ENCODE results near the gene ANKRD18A. TPM values are rescaled to one million over a fixed set of nuclear protein-coding genes. Genes with fewer than 3 reads are reported as not detected.

Gene ANKRD18A
- total and polyA plus RNA-seq, 2 donors (not counting 1 experiment from before 2014, with no cell fraction given) = not detected

DNA sequence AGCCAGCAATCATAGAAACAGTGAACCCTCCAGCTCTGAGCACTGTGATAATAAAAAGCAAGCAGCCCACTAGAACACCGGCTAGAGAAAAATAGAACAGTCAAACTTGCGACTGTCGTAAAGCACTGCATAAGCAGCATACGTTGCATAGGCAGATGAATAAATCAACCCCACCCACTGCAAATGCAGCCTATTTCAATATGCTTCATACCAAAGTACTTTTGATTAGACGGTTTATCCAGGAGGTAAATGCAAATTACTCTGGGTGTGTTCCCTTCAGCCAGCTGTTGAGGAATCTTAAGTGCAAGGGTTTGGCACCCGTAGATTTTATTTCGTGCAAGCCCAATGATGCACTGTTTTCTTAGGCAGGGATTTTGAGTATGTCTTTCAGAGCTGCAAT, 32.1 kb upstream of the ANKRD18A start:
- Histone ChIP-seq H3K27me3 (ENCODE audit: control insufficient read depth, insufficient read depth, low read length) (no peaks in the 10 kb centered on the region), H3K79me2 (ENCODE audit: control insufficient read depth, insufficient read depth, low read length) (no peaks in the 10 kb centered on the region)
- TF ChIP-seq EZH2 (IDR thresholded peaks at IDR 0.05; ENCODE audit: low read length, missing control alignments) = no peak
- TF ChIP-seq, protein P1, sequence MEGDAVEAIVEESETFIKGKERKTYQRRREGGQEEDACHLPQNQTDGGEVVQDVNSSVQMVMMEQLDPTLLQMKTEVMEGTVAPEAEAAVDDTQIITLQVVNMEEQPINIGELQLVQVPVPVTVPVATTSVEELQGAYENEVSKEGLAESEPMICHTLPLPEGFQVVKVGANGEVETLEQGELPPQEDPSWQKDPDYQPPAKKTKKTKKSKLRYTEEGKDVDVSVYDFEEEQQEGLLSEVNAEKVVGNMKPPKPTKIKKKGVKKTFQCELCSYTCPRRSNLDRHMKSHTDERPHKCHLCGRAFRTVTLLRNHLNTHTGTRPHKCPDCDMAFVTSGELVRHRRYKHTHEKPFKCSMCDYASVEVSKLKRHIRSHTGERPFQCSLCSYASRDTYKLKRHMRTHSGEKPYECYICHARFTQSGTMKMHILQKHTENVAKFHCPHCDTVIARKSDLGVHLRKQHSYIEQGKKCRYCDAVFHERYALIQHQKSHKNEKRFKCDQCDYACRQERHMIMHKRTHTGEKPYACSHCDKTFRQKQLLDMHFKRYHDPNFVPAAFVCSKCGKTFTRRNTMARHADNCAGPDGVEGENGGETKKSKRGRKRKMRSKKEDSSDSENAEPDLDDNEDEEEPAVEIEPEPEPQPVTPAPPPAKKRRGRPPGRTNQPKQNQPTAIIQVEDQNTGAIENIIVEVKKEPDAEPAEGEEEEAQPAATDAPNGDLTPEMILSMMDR (conservative IDR thresholded peaks at IDR 0.05 in 1 of 2, IDR thresholded peaks at IDR 0.05 in 1 of 2; ENCODE audit: low read depth in 1 of 2, low read length in 2 of 2) = no peak

DNA sequence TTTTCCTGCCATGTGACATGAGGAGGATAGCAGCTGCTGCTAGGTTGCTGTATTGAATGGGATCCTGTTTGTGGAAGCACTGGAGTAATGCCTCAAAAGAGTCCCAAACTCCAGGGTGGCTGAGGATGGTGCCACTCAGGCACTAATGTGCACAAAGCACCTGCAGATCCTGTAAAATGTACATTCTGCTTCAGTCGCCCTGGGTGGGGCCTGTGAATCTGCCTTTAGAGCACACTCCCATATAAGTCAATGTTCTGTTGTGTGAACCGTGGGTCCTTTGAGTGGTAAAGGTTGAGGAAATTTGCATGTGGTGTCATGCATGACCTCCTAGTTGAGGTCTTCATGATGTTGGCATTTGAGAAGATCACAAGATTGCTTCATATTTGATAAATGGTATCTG, 31.6 kb upstream of the ANKRD18A start:
- Histone ChIP-seq H3K9ac (ENCODE audit: insufficient read depth, low read length) (no peak overlapping the region), H3K9me3 (ENCODE audit: control insufficient read depth, insufficient read depth, low read depth, low read length) (no peaks in the 10 kb centered on the region), H4K20me1 (ENCODE audit: control insufficient read depth, extremely low read depth, insufficient read depth, low read length) (no peaks in the 10 kb centered on the region), H3K4me2 (ENCODE audit: extremely low read depth, insufficient read depth, low read length) (no peak overlapping the region), H2AFZ (ENCODE audit: low read length) (no peak overlapping the region), H3K27me3 (ENCODE audit: control insufficient read depth, insufficient read depth, low read length) (no peaks in the 10 kb centered on the region), H3K4me1 (ENCODE audit: control insufficient read depth, extremely low read depth, insufficient read depth, low read length) (no peaks in the 10 kb centered on the region), H3K36me3 (ENCODE audit: control insufficient read depth, insufficient read depth, low read length) (no peaks in the 10 kb centered on the region), H3K79me2 (ENCODE audit: control insufficient read depth, insufficient read depth, low read length) (no peaks in the 10 kb centered on the region), H3K27ac (ENCODE audit: insufficient read depth, low read length) (no peak overlapping the region), H3K4me3 (replicated peaks in 1 of 4; ENCODE audit: control extremely low read depth in 1 of 4, insufficient read depth in 1 of 4, low read depth in 3 of 4, low read length in 4 of 4) (no peak overlapping the region)
- TF ChIP-seq, protein P1 (conservative IDR thresholded peaks at IDR 0.05 in 1 of 2, IDR thresholded peaks at IDR 0.05 in 1 of 2; ENCODE audit: low read depth in 1 of 2, low read length in 2 of 2) = no peak
- no peak for TF ChIP-seq EZH2 (IDR thresholded peaks at IDR 0.05; ENCODE audit: low read length, missing control alignments)
- no peak for DNase-seq (ENCODE audit: low read depth in 2 of 2)

More for the DNA sequence above, 32.1 kb upstream of the ANKRD18A start:
- H3K27ac ChIP-seq (ENCODE audit: insufficient read depth, low read length) = no peak overlapping the region
- no peaks in the 10 kb centered on the region for H3K36me3 ChIP-seq (ENCODE audit: control insufficient read depth, insufficient read depth, low read length)
- H2AFZ ChIP-seq (ENCODE audit: low read length) = no peak overlapping the region
- DNase-seq (ENCODE audit: low read depth in 2 of 2) = no peak
- no peaks in the 10 kb centered on the region for H3K9me3 ChIP-seq (ENCODE audit: control insufficient read depth, insufficient read depth, low read depth, low read length)
- H3K9ac ChIP-seq (ENCODE audit: insufficient read depth, low read length) = no peak overlapping the region
- H4K20me1 ChIP-seq (ENCODE audit: control insufficient read depth, extremely low read depth, insufficient read depth, low read length) = no peaks in the 10 kb centered on the region
- H3K4me1 ChIP-seq (ENCODE audit: control insufficient read depth, extremely low read depth, insufficient read depth, low read length) = no peaks in the 10 kb centered on the region
- no peak overlapping the region for H3K4me2 ChIP-seq (ENCODE audit: extremely low read depth, insufficient read depth, low read length)
- H3K4me3 ChIP-seq (replicated peaks in 1 of 4; ENCODE audit: control extremely low read depth in 1 of 4, insufficient read depth in 1 of 4, low read depth in 3 of 4, low read length in 4 of 4) = no peak overlapping the region

DNA sequence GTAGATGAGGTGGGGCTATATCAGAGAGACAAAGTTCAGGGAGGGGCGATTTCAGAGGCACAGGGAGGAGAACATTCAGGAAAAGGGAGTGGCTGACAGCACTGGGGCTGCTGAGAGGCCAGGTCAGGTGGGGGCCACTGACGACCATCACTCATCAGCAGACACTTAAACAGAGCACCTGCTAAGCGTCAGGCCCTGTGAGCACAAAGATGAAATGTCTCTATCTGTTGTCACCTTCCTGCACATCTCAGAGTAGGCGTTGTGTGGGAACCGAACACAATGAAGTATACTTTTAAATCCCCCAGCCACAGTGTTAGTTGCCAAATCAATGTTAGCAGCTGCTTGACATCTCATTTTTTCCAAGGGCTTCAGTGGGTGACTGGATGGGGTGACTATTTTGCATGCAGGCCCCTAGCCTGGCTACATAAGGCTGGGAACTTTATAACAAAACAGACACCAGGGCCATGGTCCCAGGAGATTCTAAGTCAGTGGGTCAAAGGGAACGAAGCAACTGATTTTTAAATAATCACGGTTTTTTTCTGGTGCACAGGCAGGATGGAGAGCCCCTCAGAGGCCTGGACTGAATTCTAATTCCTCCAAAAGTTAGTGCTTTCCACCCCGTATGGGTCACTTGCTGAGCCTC, 31.1 kb upstream of the ANKRD18A start:
- DNase-seq (ENCODE audit: low read depth in 2 of 2) = no peak
- no peak overlapping the region for H3K27ac ChIP-seq (ENCODE audit: insufficient read depth, low read length)
- H4K20me1 ChIP-seq (ENCODE audit: control insufficient read depth, extremely low read depth, insufficient read depth, low read length) = no peaks in the 10 kb centered on the region
- no peaks in the 10 kb centered on the region for H3K4me1 ChIP-seq (ENCODE audit: control insufficient read depth, extremely low read depth, insufficient read depth, low read length)
- TF ChIP-seq, protein P1 (conservative IDR thresholded peaks at IDR 0.05 in 1 of 2, IDR thresholded peaks at IDR 0.05 in 1 of 2; ENCODE audit: low read depth in 1 of 2, low read length in 2 of 2) = no peak
- no peak for TF ChIP-seq EZH2 (IDR thresholded peaks at IDR 0.05; ENCODE audit: low read length, missing control alignments)
- H3K27me3 ChIP-seq (ENCODE audit: control insufficient read depth, insufficient read depth, low read length) = no peaks in the 10 kb centered on the region
- no peaks in the 10 kb centered on the region for H3K79me2 ChIP-seq (ENCODE audit: control insufficient read depth, insufficient read depth, low read length)
- no peak overlapping the region for H3K4me3 ChIP-seq (replicated peaks in 1 of 4; ENCODE audit: control extremely low read depth in 1 of 4, insufficient read depth in 1 of 4, low read depth in 3 of 4, low read length in 4 of 4)
- no peaks in the 10 kb centered on the region for H3K36me3 ChIP-seq (ENCODE audit: control insufficient read depth, insufficient read depth, low read length)
- no peaks in the 10 kb centered on the region for H3K9me3 ChIP-seq (ENCODE audit: control insufficient read depth, insufficient read depth, low read depth, low read length)
- H3K4me2 ChIP-seq (ENCODE audit: extremely low read depth, insufficient read depth, low read length) = no peak overlapping the region
- H2AFZ ChIP-seq (ENCODE audit: low read length) = no peak overlapping the region
- H3K9ac ChIP-seq (ENCODE audit: insufficient read depth, low read length) = no peak overlapping the region
